GM19023 (cell line): ENCODE data around the gene FAM114A1.
"Not testable (repeated sequence)": the region's sequence is repeated elsewhere in the genome, so short reads cannot be mapped to it uniquely, and the experiment has no call there.

Source experiments
- ATAC-seq: cut with Tn5 transposase; IDR thresholded peaks from one replicate; pipeline ENCODE4 v1.9.1; 2021; ENCODE audit warnings: mild to moderate bottlenecking, moderate library complexity; ENCODE audit not compliant: unreplicated experiment

Gene FAM114A1

DNA sequence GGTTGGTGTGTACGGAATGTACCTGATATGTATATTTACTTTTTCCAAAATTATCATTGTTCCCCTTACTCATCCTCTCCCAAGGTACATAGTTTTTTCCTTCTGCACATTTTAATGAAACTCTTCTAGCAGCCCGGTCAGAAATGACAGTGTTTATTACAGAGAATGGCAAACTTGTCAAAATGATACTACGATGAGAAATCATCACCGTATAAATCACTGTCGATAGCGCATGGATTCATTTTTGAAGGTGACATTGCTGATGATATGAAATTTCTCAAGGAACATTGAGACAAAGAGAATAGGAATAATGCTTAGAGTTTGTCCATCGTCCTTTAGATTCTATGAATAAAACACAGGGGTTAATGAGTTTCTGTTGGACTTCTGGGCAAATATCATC, 30.6 kb downstream of the FAM114A1 start:
- ATAC-seq: no peak

DNA sequence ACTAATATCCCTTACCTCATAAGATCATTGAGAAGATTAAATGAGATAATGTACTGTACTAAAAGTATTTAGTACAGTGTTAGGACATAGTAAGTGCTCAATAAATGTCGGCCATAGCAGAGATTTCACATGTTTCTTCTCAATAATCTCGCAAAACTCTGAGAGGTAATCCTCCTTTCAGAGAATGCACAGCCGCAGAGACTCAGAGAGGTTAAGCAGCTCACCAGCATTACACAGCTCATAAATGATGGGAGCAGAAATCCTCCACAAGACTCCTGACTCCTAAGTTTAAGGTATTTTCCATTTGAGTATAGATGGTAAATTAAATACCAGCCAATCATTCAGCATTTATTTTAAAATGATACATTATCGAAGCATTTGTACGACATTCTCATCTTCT, 34.6 kb downstream of the FAM114A1 start:
- ATAC-seq: no peak

DNA sequence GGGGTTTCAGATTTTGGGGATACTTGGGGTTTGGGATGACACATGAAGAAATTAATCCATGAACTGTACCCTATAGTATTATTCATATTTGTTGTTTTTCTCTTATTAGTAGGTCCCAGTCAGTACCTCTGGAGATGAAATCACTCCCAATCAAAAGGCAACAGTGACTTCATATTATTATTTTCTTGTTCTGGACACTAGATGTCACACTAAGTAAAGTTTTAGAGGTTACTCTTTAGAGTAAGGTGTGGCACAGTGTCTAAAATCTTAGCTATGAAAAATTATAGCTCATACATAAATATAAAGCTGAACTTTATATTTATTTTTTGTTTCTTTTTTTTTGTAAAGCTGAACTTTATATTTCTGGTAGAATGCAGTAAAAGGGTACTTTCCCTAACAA, 35.1 kb downstream of the FAM114A1 start:
- ATAC-seq: no peak

DNA sequence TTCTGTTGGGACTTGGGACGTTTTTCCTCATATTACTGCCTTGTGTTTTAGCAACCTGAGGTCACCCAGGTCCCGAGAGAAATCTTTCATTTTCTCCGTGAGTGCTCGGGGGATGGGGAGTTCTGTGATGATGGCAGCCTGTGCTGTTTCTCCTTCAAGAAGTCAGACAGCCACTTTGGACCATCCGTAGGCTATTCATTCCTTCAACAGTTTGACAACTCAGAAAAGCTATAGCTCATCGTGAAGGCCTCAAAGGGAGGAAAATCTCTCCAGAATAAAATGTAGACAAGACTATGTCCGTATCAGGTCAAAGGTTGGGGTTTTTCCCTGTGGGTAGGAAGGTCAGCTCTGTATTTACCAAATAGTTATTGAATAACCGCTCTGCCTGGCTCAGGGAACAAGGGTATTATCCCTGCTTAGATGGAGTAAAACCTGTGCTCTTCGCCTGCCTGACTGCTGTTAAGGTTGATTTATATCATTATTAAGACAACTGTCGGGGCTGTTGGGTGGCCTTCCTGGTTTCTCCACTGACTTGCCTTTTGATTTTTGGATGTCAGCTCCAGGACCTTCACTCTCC, 36.6 kb downstream of the FAM114A1 start:
- peak; percentile 66 for ATAC-seq

GRCh38 chr4:38904682-38905081, 37.1 kb downstream of the FAM114A1 start:
- ATAC-seq: no peak

GRCh38 chr4:38905652-38906385, 38.2 kb downstream of the FAM114A1 start:
- ATAC-seq: no peak

DNA sequence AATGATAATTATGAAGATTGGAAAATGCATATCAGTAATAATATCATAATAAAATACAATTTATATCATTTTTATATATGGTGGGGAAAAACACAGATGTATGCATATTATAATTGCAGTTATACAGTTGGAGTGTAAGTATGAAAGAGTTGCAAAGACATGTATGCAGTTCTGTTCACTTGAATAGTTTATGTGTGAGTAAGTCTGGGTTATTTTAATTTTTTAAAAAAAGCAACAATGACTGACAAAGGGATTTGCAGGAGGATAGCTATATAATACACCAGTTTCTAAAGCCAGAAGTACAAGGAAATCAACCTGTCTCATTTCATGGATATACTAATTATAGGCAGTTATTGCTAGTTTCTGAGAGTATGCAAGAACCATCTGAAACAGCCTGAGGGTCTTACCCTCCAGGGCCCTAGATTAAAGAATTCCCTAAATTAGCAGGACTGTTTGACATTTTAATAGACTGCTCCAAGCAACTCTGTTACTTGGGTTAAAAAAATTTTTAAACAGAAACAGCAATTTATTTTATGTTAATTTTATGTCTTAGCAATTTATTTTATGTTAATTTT, 40.2 kb downstream of the FAM114A1 start:
- no peak for ATAC-seq

DNA sequence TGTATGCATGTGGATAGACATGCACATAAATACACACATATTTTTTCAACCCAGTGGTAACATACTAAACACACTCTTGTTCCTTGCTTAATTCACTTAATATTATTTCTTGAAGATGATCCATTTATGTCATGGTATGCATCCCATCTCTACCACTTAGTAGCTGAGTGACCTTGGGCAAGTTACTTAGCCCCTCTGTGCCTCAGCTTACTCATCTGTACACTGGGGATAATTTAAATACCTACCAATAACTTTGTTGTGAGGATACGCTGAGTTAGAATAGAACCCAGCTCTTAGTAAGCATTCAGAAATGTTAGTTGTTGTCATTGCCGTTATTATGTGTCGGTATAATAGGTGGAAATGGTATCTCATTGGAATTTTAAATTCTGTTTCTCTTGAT, 41.4 kb downstream of the FAM114A1 start:
- ATAC-seq: no peak

DNA sequence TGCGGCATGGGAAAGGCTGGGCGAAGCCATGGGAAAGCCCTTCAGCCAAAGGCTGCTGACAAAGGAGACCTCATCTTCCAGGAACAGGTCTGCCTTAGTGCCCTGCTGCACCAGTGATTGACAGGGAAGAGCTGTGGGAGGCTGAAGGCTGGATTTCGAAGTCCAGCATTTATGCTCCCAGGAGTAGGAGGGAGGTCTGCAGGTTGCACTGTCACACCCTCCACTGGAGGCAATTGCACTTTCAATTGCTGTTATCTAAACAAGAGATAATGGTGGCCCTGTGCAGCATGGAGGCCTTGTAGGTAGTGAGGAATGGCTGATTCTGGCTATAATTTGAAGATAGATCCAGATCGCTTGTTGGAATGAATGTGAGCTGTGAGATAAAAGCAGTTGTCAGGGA, 43.7 kb downstream of the FAM114A1 start:
- ATAC-seq: no peak

DNA sequence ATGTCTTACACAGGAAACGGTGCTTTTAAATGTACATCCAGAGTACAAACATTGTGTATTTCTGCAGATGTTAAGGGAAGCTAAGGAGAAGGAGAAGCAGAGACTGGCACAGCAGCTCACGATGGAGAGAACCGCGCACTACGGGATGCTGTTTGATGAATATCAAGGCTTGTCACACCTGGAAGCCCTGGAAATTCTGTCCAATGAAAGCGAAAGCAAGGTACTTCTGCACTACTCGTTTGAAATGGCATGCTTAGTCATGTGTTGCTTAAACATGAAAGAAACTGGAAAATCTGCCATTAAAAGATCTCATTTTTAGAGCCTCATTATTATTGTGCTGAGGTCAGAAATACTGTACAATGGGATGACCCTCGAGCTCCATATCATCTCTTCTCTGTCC, 47.2 kb downstream of the FAM114A1 start:
- ATAC-seq: no peak

DNA sequence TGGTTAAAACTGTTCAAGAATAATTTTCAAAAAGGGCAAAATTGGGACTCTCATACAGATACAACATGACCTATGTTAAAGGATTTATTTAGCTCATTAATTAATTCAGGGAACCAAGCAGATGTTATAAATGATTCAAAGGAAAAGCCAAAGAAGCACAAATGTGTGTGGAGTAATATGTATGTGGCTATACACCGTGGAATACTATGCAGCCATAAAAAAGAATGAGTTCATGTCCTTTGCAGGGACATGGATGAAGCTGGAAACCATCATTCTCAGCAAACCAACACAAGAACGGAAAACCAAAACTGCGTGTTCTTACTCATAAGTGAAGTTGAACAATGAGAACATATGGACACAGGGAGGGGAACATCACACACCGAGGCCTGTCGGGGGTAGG, 48.7 kb downstream of the FAM114A1 start:
- ATAC-seq: not testable (repeated sequence)

GRCh38 chr4:38917481-38918025, 49.9 kb downstream of the FAM114A1 start:
- ATAC-seq: no peak

DNA sequence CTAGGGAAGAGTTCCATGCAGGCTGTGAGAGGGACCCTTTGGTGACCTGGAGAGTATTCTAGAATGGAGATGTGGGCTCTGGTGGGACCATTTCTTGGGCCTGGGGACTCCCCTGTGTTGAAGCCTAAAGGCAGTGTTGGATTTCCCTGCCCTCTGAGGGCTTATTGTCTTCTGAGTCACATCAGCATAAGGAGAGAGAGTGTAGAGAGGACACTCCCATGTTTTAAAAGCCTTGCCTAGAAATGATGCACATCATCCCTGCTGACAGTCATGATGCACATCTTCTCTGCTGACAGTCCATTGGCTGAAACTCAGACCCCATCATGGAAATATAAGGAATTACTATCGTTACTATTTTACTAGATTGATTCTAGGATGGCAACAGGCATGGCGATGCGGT, 51.9 kb downstream of the FAM114A1 start:
- no peak for ATAC-seq

DNA sequence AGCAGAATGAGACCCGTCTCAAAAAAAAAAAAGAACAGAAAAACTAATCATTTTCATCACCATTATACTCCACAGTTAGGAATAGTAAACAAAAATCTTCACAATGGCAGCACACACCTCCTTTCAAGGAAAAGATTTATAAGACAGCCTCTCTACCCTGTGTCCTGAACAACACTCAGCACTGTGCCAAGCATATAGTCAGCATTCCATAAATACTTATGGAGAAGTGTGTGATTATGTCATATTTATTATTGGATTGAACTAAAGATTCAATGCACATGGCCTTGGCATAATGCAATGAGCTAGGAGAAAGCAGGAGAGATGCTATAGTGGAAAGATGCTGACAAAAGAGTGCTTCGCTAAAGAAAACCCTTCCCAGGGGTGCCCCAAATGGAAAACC, 52.6 kb downstream of the FAM114A1 start:
- no peak for ATAC-seq

DNA sequence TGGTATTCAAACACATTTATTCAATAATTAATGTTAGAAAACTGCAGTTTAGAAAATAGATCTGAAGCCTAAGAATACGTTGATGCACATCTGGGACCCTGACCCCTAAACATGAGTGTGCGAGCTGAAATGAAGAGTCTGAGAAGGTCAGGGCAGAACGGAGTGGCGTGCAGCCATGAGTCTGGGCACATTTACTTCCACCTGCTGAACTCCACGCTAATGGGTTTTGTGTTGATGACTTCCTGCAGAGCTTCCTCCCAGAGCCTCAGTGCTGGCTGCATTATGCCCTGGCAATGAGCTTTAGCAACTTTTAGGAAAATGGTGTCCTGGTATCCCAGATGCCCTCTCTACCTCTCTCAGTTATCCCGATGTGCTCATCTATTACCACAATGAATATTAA, 53.1 kb downstream of the FAM114A1 start:
- no peak for ATAC-seq

DNA sequence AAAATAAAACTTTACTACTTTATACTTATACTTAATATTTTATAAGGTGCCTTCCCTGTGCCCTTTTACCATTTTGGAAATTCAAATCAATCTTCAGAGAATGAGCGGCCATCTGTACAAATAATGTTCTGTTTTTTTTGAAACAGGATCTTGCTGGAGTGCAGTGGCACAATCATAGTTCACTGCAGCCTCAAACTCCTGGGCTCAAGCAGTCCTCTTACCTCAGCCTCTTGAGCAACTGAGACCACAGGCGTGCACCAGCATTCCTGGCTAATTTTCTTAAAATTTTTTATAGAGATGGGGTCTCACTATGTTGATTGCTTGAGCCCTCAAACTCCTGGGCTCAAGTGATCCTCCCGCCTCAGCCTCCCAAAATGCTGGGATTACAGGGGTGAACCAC, 53.5 kb downstream of the FAM114A1 start:
- ATAC-seq: no peak

GRCh38 chr4:38923746-38924145, 56.1 kb downstream of the FAM114A1 start:
- ATAC-seq: no peak

- no peak for ATAC-seq
Measured at GRCh38 chr4:38924353-38924752, 56.7 kb downstream of the FAM114A1 start.

DNA sequence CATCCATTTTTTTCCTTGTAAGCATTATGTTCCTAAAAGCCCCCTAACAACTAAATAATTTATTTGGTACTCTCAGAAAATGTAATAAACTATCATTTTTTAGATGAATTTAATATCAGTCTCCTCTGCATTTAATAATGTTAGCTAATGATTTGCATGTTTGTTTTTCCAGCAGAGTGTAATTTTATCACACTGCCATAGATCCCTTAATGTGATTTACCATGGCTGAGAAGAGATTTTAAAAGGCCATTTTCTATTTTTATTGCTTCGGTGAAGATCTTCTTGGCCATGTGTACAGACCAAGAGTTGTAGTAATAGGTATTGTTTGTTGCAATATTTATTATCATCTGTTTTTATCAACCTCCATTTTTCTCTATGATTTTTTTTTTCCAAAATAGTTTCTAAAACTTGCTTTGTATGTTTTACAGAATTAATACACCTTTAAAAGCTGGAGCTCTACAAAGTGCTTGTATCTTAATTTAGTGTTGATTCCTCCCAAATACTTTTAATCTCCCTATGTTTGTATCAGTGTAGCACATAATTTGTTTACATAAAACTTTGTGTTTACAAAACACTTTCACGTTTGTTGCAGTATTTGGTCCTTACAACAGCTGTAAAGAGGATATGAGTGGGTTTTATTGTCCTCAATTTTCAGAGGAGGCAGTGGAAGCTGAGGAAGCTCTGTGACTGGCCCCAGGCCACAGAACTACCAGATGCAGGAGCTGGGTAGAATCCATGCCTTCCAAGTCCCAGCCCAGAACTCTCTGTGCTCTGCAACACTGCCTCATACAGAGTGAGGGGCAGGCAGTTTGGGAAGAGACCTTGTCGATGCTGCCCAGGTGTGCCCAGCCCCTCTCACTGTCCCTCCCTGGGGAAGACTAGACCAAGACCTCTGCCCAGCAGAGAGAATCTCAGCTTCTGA, 58.1 kb downstream of the FAM114A1 start:
- ATAC-seq: no peak

DNA sequence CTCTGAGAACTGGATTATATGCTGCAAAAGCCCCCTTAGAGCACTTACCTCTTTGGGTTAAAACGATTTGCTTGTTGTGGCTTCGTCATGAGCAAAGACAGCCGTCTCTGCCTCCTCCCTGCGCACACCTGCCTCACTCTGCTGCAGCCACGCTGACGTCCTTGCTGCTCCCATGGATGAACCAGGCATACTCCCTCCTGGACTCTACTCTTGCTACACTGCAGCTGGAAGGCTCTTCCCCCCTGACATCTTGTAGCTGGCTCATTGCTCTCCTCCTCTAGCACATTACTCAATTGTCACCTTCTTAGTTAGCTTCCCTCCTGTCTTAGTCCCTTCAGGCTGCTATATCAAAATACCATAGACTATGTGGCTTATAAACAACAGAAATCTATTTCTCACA, 59.3 kb downstream of the FAM114A1 start:
- ATAC-seq: no peak

DNA sequence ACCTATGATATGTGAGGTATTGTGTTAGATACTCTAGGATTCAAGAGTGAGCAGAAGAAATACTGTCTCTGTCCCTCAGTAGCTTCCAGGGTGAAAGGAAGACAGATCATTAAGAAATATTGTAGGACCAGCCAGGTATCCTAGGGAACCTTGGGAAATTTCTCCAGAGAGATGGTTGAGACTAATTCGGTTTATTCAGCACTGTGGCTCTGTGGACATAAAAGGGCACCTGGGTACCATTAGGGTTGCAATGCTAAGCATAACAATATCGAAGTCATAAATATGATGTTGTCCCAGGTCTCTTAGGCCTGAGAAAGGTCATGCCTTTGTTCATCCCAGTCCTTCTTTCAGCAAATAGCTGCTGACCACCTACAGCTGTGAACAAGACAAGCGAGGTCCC, 61.0 kb downstream of the FAM114A1 start:
- ATAC-seq: no peak
